Trophoblast cell (in vitro differentiated cells and primary cell): ENCODE results near the gene SLFN13.

ENCODE experiments used
- DNase-seq, 2 donors: peaks; one replicate each; pipeline ENCODE4 v3.0.0-alpha.2; 2016
- H2AFZ ChIP-seq: 2 replicates; pipeline ENCODE4 v1.6.1; 2013; ENCODE audit warnings: low read length, moderate library complexity, mild to moderate bottlenecking; ENCODE audit not compliant: insufficient read depth, poor library complexity
- H2AK5ac ChIP-seq: 2 replicates; pipeline ENCODE4 v1.6.1; 2013; ENCODE audit warnings: mild to moderate bottlenecking, low read length
- H2BK120ac ChIP-seq: 2 replicates; pipeline ENCODE4 v1.6.1; 2013; ENCODE audit warnings: low read length, mild to moderate bottlenecking, moderate library complexity; ENCODE audit not compliant: insufficient read depth, poor library complexity
- H2BK12ac ChIP-seq: 2 replicates; pipeline ENCODE4 v1.6.1; 2013; ENCODE audit warnings: mild to moderate bottlenecking, low read length, moderate library complexity
- H2BK5ac ChIP-seq: 2 replicates; pipeline ENCODE4 v1.6.1; 2013; ENCODE audit warnings: low read length, low read depth, moderate library complexity, mild to moderate bottlenecking; ENCODE audit not compliant: poor library complexity
- H3K14ac ChIP-seq: 2 replicates; pipeline ENCODE4 v1.6.1; 2013; ENCODE audit warnings: mild to moderate bottlenecking, low read length
- H3K18ac ChIP-seq: 2 replicates; pipeline ENCODE4 v1.6.1; 2013; ENCODE audit warnings: mild to moderate bottlenecking, low read length
- H3K23ac ChIP-seq: 2 replicates; pipeline ENCODE4 v1.6.1; 2013; ENCODE audit warnings: low read length
- H3K27ac ChIP-seq: 2 replicates; pipeline ENCODE4 v1.5.1; 2013; ENCODE audit warnings: low read depth, mild to moderate bottlenecking, inconsistent platforms, low read length, moderate library complexity
- H3K27me3 ChIP-seq: 2 replicates; pipeline ENCODE4 v1.6.1; 2013; ENCODE audit warnings: inconsistent platforms, mild to moderate bottlenecking, low read length, moderate library complexity; ENCODE audit not compliant: insufficient read depth
- H3K36me3 ChIP-seq, 2 experiments: 1 replicate in 1 of 2; 2 replicates in 1 of 2; pipeline ENCODE4 v1.6.1; 2013; ENCODE audit warnings: low read length in 2 of 2, mild to moderate bottlenecking in 2 of 2, moderate library complexity in 1 of 2; ENCODE audit not compliant: insufficient read depth in 2 of 2, control insufficient read depth in 1 of 2
- H3K4ac ChIP-seq: 2 replicates; pipeline ENCODE4 v1.6.1; 2013; ENCODE audit warnings: low read depth, mild to moderate bottlenecking, low read length, moderate library complexity
- H3K4me1 ChIP-seq, 2 experiments: 1 replicate in 1 of 2; 2 replicates in 1 of 2; pipeline ENCODE4 v1.6.1; 2013; ENCODE audit warnings: low read length in 2 of 2, mild to moderate bottlenecking in 2 of 2, moderate library complexity in 1 of 2; ENCODE audit not compliant: insufficient read depth in 2 of 2, control insufficient read depth in 1 of 2
- H3K4me2 ChIP-seq: 2 replicates; pipeline ENCODE4 v1.6.1; 2013; ENCODE audit warnings: inconsistent platforms, mild to moderate bottlenecking, low read length, moderate library complexity
- H3K4me3 ChIP-seq: 2 replicates; pipeline ENCODE4 v1.5.1; 2013; ENCODE audit warnings: mild to moderate bottlenecking, low read depth, low read length, inconsistent platforms
- H3K79me1 ChIP-seq: one replicate; pipeline ENCODE4 v1.6.1; 2013; ENCODE audit warnings: low read length
- H3K79me2 ChIP-seq: 2 replicates; pipeline ENCODE4 v1.6.1; 2013; ENCODE audit warnings: low read length, mild to moderate bottlenecking; ENCODE audit not compliant: control insufficient read depth, insufficient read depth, poor library complexity
- H3K9ac ChIP-seq: 2 replicates; pipeline ENCODE4 v1.6.1; 2013; ENCODE audit warnings: mild to moderate bottlenecking, low read length
- H3K9me3 ChIP-seq: 2 replicates; pipeline ENCODE4 v1.6.1; 2013; ENCODE audit warnings: low read depth, mild to moderate bottlenecking, control low read depth, inconsistent platforms, low read length; ENCODE audit not compliant: insufficient read depth
- H4K12ac ChIP-seq: 2 replicates; pipeline ENCODE4 v1.6.1; 2013; ENCODE audit warnings: low read depth, mild to moderate bottlenecking, low read length, moderate library complexity
- H4K8ac ChIP-seq: 2 replicates; pipeline ENCODE4 v1.6.1; 2013; ENCODE audit warnings: low read depth, mild to moderate bottlenecking, low read length, moderate library complexity
- H4K91ac ChIP-seq: one replicate; pipeline ENCODE4 v1.6.1; 2013; ENCODE audit warnings: low read depth, mild to moderate bottlenecking, low read length, moderate library complexity
- WGBS: extraction: QIAGEN DNeasy Blood & Tissue Kit; methylation state at CpG from one replicate; pipeline ENCODE4 v1.1.7; 2013; ENCODE audit warnings: missing lambda C conversion rate; ENCODE audit not compliant: insufficient read length, insufficient coverage; ENCODE audit errors: extremely low coverage; 5-methylcytosine and 5-hydroxymethylcytosine counted together

Gene SLFN13

GRCh38 chr17:35414247-35414646 is 34.3 kb downstream of the SLFN13 start:
- Histone ChIP-seq H3K4me1 (no peaks in the 10 kb centered on the region), H4K8ac (no peak overlapping the region), H3K79me2 (no peaks in the 10 kb centered on the region), H2AK5ac (no peak overlapping the region), H3K9me3 (peaks cover 2% of the 10 kb centered on the region), H3K4me3 (no peak overlapping the region), H4K12ac (no peak overlapping the region), H3K4me2 (no peak overlapping the region), H3K18ac (no peak overlapping the region), H2BK120ac (no peak overlapping the region), H2BK5ac (no peak overlapping the region), H2BK12ac (no peak overlapping the region), H3K14ac (no peak overlapping the region), H3K9ac (no peak overlapping the region), H3K27ac (no peak overlapping the region), H3K4ac (no peak overlapping the region), H4K91ac (no peak overlapping the region), H2AFZ (no peak overlapping the region), H3K36me3 (peaks cover 8 to 15% of the 10 kb centered on the region in 2 experiments), H3K79me1 (no peaks in the 10 kb centered on the region), H3K27me3 (no peaks in the 10 kb centered on the region), H3K23ac (no peak overlapping the region)
- no CpG with 5 or more reads among the region's 1 CpG for WGBS
- DNase-seq = no peak

GRCh38 chr17:35407531-35407930 is 41.0 kb downstream of the SLFN13 start:
- no peak overlapping the region for H3K4me3 ChIP-seq
- no peak overlapping the region for H3K18ac ChIP-seq
- peaks cover 2% of the 10 kb centered on the region for H3K9me3 ChIP-seq
- H4K91ac ChIP-seq = no peak overlapping the region
- H4K8ac ChIP-seq = no peak overlapping the region
- H2BK12ac ChIP-seq = no peak overlapping the region
- no peaks in the 10 kb centered on the region for H3K4me1 ChIP-seq
- H3K79me2 ChIP-seq = no peaks in the 10 kb centered on the region
- WGBS = no CpG with 5 or more reads among the region's 26 CpGs
- H2AK5ac ChIP-seq = no peak overlapping the region
- H4K12ac ChIP-seq = no peak overlapping the region
- H3K9ac ChIP-seq = peak overlapping the region; percentile 27
- no peak overlapping the region for H3K4me2 ChIP-seq
- no peak overlapping the region for H3K23ac ChIP-seq
- no peak overlapping the region for H2BK5ac ChIP-seq
- H3K4ac ChIP-seq = no peak overlapping the region
- peaks cover 12 to 20% of the 10 kb centered on the region in 2 experiments for H3K36me3 ChIP-seq
- no peak for DNase-seq
- no peak overlapping the region for H2AFZ ChIP-seq
- H3K79me1 ChIP-seq = no peaks in the 10 kb centered on the region
- no peak overlapping the region for H3K14ac ChIP-seq
- no peak overlapping the region for H3K27ac ChIP-seq
- H3K27me3 ChIP-seq = no peaks in the 10 kb centered on the region
- no peak overlapping the region for H2BK120ac ChIP-seq

- DNase-seq = no peak
- no CpG with 5 or more reads among the region's 1 CpG for WGBS
Observed at GRCh38 chr17:35406568-35406967, 42.0 kb downstream of the SLFN13 start.

GRCh38 chr17:35404360-35404759 is 44.2 kb downstream of the SLFN13 start:
- no CpG with 5 or more reads among the region's 1 CpG for WGBS

More at GRCh38 chr17:35406568-35406967, 42.0 kb downstream of the SLFN13 start:
- H3K14ac ChIP-seq = no peak overlapping the region
- H3K36me3 ChIP-seq = peaks cover 12 to 19% of the 10 kb centered on the region in 2 experiments
- H2BK120ac ChIP-seq = no peak overlapping the region
- no peak overlapping the region for H2AFZ ChIP-seq
- no peak overlapping the region for H4K12ac ChIP-seq
- H3K27ac ChIP-seq = no peak overlapping the region
- no peak overlapping the region for H3K4ac ChIP-seq
- H3K79me1 ChIP-seq = no peaks in the 10 kb centered on the region
- no peak overlapping the region for H4K8ac ChIP-seq
- no peak overlapping the region for H2AK5ac ChIP-seq
- no peak overlapping the region for H3K4me2 ChIP-seq
- H3K4me1 ChIP-seq = no peaks in the 10 kb centered on the region
- no peak overlapping the region for H3K23ac ChIP-seq
- no peak overlapping the region for H4K91ac ChIP-seq
- no peak overlapping the region for H3K9ac ChIP-seq
- no peak overlapping the region for H3K18ac ChIP-seq
- no peaks in the 10 kb centered on the region for H3K27me3 ChIP-seq
- no peak overlapping the region for H3K4me3 ChIP-seq
- peaks cover 2% of the 10 kb centered on the region for H3K9me3 ChIP-seq
- no peaks in the 10 kb centered on the region for H3K79me2 ChIP-seq
- no peak overlapping the region for H2BK5ac ChIP-seq
- H2BK12ac ChIP-seq = no peak overlapping the region

More at GRCh38 chr17:35404360-35404759, 44.2 kb downstream of the SLFN13 start:
- H3K27ac ChIP-seq = no peak overlapping the region
- H4K8ac ChIP-seq = no peak overlapping the region
- no peak overlapping the region for H2AK5ac ChIP-seq
- DNase-seq = no peak
- no peak overlapping the region for H2AFZ ChIP-seq
- no peak overlapping the region for H2BK12ac ChIP-seq
- no peak overlapping the region for H2BK120ac ChIP-seq
- no peak overlapping the region for H3K4ac ChIP-seq
- no peak overlapping the region for H3K4me2 ChIP-seq
- no peak overlapping the region for H4K91ac ChIP-seq
- no peaks in the 10 kb centered on the region for H3K9me3 ChIP-seq
- no peak overlapping the region for H3K14ac ChIP-seq
- no peak overlapping the region for H3K9ac ChIP-seq
- no peak overlapping the region for H2BK5ac ChIP-seq
- no peaks in the 10 kb centered on the region for H3K79me2 ChIP-seq
- H3K4me3 ChIP-seq = no peak overlapping the region
- H3K36me3 ChIP-seq = peaks cover 10% of the 10 kb centered on the region in 2 experiments
- H3K4me1 ChIP-seq = no peaks in the 10 kb centered on the region
- no peak overlapping the region for H3K23ac ChIP-seq
- H3K18ac ChIP-seq = no peak overlapping the region
- no peaks in the 10 kb centered on the region for H3K79me1 ChIP-seq
- no peak overlapping the region for H4K12ac ChIP-seq
- no peaks in the 10 kb centered on the region for H3K27me3 ChIP-seq
